GM21717 (cell line): ENCODE data around the gene ZNF519.
A peak's percentile ranks its signal among the peaks of the same experiment; 100 is the strongest.
"Not testable (repeated sequence)": the region's sequence is repeated elsewhere in the genome, so short reads cannot be mapped to it uniquely, and the experiment has no call there.

Source experiments
- ATAC-seq: cut with Tn5 transposase; IDR thresholded peaks from one replicate; pipeline ENCODE4 v1.9.1; 2021; ENCODE audit warnings: mild to moderate bottlenecking, moderate library complexity; ENCODE audit not compliant: unreplicated experiment

The ZNF519 gene

DNA sequence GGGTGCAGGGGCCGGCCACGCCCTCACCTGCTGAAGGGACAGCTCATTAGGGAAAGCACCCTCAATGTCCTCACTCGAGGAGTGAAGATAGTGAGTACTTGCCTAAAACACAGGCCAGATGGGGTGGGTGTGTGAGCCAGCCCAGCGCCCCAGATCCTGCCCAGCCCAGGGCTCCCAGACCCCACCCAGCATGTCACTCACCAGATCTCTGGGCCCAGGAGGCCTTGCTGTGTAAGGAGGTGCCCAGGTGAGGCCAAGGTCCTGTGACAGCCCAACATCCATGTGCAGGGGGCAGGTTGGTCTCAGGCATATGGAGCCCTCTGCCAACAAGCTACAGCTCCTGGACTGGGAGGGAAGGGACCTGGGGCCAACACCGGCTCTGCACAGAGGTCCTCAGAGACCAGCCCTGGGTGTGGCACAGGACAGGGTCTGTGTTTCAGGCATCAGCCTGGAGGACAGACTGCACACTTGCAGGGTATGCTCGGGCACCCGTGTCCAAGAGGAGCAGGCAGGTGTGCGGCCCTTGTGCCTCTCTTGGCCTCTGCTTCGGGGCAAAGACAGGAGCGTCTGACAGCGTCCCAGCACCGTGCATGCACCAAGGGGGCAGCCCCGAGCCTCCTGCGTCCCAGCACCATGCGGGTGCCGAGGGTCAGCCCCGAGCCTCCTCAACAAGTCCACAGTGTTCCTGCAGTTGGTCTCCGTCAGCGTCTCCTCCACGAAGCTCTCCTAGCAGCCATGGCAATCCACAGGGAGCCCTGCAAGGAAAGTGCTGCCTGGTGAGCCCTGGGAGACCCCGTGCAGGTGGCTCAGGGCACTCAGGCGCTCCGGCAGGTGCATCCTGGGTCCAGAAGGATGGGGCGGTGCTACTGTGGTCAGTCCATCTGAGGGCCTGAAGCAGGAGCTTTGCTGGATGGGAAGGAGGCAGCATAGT lies 16.0 kb upstream of the ZNF519 start:
- ATAC-seq, result not testable (repeated sequence)

DNA sequence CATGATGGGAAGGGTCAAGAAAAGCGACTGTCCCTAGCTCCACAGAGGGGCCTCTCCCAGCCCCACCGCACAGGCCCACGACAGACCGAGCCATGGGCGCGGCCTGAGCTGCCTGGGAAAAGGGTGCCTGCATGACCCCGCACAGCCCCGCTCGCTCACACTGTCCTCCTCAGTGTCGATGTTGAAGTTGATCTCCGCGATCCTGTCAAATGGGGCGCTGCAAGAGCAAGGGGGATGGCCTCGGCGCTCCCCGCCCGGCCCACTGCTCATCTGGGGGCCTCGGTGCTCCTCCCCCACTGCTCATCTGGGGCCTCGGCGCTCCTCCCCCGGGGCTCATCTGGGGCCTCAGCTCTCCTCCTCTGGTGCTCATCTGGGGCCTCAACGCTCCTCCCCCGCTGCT lies 14.5 kb upstream of the ZNF519 start:
- not testable (repeated sequence) for ATAC-seq

DNA sequence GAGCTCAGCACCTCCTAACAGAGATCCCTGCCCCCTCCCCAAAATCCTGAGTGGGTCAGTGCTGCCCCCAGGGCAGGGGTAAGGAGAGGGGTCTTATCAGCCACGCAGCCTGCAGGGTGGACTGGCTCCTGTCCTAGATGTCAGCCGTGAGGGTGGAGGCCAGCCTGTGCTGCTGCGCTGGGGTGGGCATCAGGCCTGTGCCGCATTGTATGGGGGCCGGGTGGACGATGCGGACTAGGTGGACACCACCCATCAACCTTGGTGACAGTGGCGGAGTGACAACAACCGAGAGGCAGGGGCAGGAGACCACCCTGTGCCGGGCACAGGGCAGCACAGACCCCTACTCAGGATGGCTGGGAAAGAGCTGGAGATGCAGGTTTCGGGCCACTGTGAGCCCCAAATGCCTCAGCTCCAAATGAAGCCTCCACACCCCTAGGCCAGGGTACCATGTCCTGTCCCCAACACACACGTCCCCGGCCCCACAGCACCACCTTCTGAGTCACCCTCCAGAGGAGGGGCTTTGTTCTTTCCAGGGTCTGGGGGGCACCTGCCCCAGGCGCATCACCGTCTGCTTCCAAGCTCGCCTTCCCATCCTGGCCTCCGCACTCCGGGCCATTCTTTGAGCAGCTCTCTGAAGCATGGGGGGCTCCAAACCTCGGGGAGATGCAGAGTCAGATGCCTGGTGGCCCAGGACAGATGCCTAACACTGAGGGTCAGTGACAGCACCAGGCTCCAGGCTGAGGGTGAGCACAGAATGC lies 13.5 kb upstream of the ZNF519 start:
- ATAC-seq, result not testable (repeated sequence)

DNA sequence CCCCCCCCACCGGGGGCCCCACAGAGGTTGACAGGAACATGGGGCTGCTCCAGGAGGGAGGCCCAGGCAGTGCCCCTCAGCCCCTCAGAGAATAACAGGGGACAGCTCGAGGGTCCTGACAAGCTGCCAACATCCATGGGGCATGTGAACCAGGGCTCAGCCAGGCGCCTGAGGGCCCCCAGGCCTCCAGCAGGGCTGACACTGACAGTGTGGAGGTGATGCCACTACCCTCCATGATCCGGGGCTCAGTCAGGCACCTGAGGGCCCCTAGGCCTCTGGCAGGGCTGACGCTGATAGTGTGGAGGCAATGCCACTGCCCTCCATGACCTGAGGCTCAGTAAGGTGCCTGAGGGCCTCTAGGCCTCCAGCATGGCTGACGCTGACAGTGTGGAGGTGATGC lies 12.8 kb upstream of the ZNF519 start:
- ATAC-seq, result not testable (repeated sequence)

DNA sequence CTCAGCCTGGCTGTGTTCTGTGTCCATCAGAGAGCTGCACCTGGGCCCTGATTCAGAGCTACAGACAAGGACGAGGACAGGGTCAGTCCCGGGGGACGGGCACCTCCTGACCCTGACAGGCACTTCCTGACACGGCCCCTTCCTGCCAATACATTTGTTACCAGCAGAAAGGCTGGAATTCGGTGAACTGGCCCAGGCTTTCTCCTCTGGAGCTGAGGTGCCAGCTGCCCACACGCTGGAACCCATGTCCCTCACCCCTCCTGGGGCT lies 12.3 kb upstream of the ZNF519 start:
- no peak for ATAC-seq

DNA sequence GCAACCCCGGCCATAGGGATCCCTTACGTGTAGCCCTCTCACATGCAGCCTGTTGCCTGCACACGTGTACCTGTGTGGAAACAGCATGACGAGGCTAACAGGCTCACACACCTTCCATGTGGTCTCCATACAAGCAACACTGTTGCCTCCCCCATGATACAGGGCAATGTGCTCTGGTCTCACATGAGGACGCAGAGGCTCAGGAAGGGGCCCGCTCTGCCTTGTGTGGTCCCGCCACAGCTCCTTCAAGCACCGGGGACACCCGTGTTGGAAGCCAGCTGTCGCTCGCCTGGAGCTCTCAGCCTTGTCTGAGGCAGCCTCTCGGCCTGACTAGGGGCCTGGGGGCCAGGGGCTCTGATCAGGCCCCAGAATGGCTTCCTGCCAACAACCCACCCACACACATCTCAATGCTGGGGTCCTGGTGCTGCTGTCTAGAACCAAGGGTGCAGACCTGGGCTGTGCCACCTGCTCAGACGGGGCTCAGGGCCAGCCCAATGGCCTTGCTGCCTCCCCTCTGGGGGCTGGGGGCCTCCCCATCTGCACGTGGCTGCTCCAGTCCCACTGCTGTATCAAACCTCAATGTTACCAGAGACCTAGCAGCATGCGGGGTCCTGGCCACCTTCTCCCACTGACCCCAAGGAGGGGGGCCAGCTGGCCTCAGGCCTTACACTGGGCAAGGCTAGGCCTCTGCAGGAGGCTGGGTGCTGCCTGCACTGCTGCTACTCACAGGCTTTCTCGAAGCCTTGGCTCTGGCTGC lies 11.8 kb upstream of the ZNF519 start:
- not testable (repeated sequence) for ATAC-seq

DNA sequence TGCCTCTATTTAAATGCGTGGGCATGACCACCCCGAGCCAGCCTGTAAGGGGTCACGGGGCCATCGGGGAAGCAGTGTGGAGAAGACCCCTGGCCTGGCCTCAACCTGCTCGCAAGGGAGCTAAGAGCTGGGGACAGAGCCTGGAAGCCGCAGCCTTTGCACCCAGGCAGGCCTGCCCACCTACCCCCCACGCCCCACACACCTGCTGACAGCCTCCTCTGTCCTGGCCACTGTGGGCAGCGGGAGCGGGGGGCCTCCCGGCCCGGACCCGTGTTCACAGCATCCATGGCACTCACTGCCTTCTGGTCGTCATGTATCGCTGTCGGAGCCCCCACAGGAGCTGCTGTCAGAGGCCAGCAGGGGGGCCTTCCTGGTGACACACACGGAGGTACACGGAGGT lies 11.2 kb upstream of the ZNF519 start:
- ATAC-seq, result not testable (repeated sequence)

DNA sequence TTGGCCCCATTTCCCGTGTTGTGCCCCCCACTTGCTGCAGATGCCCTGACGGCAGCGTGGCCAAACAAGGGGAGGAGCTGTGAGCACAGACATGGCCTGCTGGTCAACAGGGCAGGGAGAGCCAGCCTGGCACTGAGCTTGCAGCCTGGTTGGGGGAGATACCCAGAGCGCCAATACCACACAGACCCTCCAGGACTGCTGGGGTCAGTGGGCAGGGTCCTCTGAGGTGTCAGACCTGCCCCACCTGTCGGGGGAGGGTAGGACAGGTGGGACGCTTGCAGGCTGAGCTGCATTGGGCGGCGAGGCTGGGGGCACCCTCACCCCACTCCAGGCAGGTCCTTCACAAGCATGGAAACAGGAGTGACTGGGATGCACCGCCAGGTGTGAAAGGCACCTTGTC lies 9.9 kb upstream of the ZNF519 start:
- not testable (repeated sequence) for ATAC-seq

DNA sequence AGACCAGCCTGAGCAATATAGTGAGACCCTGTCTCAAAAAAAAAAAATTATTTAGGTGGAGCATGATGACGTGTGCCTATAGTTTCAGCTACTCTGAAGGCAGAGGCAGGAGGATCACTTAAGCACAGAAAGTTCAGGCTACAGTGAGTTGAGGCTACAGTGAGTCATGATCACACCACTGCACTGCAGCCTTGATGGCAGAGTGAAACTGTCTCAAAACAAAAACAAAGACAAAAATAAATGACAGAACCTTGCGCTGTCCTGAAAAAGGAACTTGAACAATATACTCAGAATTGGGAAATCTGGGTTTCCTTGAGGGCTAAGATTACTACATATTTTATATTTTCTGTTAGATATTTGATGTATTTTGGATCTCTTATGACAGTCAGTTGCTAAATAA lies 7.3 kb upstream of the ZNF519 start:
- not testable (repeated sequence) for ATAC-seq

DNA sequence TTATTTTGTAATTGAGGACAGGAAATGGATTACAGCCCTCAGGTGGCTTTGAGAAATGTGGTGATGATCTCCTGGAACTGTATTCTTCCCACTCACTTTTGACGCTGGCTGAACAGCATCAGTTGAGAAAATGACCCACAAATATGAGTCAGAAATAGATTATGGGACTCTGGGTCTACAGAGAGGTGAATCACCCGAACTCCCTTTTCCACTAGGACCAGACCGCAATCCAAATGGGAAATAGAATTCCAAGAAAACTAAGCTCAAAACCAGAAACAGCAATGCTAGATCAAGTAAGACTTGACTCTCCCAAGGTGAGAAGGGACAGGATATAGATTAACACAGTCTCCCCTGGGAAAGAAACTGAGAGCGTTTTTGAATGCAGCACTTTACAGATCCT lies 5.7 kb upstream of the ZNF519 start:
- ATAC-seq, result not testable (repeated sequence)

DNA sequence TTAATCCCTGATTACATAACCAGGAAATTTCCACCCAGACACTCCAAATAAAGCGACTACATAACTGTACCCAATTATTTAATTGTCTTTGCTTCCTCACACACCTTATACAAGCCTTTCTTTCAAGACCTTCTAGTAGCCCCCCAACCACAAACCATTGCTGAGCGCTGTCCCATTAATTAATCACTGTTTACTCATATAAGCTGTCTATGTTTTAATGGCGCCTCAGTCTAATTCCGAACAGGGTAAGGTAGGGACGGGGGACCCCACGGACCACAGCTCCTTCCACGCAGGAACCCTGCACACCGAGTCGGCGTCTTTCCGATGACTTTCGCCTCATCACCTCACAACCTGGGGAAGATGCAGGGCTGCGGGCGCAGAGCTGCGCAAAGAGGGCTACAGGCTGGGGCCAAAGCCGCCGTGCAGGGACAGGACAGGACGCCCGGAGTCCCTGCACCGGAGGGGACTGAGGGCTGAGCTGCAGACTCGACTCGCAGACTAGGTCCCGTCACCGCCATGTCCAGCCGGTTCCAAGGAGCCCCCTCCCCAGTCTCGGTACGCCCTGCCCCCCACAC lies 452 bp downstream of the ZNF519 start:
- ATAC-seq, result peak; percentile 19

DNA sequence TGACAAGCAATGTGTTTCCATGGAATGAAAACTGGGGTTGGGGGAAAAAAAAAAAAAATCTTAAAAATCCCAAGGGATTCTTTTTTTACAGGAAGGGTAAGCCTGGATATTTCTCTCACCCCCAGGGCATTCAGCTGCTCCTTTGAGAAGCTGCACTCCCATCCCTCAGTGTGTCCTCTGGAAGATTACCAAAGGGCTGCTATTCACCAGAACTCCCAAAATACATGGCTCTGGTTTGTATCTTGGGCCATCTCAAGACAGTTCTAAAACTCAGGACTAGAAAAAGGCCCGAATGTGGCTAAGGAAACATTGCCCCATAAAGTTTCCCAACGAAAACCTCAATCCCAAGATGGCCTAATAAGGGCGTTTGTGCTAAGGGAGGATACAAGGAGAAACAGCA lies 1.4 kb downstream of the ZNF519 start:
- not testable (repeated sequence) for ATAC-seq

DNA sequence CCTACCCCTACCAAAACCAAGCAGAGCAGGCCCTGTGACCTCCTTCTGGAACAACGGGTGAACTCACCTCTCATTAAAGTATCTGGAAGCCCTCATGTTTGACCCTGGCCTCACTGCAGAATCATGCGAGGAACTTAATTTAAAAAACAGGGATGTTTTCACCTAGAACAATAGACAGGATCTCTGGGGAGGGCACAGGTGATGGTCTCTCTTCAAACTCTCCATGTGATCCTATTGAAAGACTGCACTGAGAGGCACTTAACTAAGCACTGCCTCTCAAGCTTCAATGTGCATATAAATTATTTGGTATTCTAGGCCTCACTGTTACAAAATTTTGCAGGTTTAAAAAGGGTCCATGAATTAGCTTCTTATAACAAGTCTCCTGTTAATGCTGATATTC lies 7.5 kb downstream of the ZNF519 start:
- no peak for ATAC-seq

DNA sequence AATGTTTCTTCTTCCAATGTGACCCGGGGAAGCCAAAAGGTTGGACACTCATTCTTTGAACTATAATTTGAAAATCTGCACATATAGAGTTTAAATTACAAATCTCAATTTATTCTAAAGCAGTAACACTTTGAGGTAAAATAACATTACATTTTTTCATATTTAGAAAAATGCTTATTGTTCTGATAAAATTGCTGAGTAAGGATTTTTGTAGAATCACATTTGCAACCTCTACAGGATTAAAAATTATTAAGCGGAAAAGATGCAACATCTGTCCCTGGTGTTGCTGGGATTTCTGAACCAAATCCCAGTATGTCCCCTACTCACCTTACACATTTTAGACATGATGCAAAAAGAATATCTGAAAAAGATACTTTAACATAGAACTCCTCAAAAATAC lies 10.1 kb downstream of the ZNF519 start:
- ATAC-seq, result no peak

DNA sequence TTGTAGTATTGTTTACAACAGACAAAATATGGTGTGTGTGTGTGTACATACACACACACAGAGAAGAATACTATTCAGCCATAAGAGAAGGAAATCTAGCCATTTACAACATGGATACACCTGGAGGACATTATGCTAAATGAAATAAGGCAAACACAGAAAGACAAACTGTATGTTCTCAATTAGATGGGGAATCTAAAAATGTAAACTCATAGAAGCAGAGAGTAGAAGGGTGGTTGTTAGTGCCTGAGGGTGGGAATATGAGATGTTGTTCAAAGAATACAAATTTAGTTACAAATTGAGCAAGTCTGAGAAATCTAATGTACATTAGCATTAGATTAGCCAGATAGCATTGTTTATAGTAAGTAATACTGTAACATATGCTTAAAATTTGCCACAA lies 11.3 kb downstream of the ZNF519 start:
- ATAC-seq, result no peak

DNA sequence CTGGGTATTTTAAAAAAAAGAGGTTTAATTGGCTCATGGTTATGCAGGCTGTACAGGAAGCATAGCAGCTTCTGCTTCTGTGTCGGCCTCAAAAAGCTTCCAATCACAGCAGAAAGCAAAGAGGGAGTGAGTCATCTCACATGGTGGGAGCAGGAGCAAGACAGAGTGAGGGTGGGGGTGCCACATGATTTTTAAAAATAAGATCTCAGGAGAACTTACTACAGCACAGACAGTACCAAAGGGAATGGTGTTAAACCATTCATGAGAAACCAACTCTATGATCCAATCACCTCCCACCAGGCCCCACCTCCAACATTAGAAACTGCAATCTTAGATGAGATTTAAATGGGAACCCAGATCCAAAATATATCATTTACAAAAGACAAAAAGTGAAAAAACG lies 14.6 kb downstream of the ZNF519 start:
- ATAC-seq, result no peak

DNA sequence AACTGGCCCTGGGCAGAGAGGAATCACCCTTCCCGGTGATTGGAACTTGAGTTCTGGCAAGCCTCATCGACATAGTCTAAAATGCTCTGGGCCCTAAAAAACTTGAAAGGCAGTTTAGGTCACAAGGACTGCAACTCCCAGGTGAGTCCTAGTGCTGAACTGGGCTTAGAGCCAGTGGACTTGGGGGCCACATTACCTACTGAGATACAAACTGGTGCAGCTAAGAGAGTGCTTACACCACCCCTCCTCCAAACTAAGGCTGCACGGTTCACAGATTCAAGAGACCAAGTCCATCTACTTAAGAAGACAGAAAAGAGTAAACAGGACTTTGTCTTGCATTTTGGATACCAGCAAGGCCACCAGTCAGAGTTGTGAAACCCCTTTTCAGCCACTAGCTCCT lies 25.3 kb downstream of the ZNF519 start:
- no peak for ATAC-seq

DNA sequence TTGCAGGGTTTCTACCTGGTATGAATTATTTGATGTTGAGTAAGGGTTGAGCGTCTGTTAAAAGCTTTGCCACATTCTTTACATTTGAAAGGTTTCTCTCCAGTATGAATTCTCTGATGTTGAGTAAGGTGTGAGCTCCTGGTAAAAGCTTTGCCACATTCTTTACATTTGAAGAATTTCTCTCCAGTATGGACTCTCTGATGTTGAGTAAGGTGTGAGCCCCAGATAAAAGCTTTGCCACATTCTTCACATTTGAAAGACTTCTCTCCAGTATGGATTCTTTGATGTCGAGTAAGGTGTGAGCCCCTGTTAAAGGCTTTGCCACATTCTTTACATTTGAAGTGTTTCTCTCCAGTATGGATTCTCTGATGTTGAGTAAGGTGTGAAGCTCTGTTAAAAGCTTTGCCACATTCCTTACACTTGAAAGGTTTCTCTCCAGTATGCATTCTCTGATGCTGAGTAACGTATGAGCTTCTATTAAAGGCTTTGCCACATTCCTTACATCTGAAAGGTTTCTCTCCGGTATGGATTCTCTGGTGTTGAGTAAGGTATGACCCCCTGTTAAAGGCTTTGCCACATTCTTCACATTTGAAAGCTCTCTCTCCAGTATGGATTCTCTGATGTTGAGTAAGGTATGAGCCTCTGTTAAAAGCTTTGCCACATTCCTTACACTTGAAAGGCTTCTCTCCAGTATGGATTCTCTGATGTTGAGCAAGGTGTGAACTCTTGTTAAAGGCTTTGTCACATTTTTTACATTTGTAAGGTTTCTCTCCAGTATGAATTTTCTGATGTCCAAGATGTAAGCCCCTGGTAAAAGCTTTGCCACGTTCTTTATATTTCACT lies 27.1 kb downstream of the ZNF519 start:
- ATAC-seq, result no peak

DNA sequence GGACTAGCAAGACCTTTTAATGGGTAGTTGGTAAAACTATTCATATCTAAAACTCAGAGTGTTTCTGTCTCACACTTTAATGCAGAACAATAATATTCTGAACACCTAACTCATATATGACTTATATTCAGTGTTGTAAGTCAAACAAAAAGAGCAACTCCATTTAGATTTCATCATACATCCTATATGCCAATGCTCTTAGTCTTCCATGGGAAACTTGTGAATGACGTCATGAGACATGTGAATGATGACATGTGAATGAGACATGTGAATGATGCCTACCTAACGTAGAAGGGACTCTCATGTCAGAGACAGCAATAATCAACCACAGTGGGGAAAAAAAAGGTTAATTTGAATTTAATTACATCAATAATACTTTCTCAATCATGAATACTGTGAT lies 28.0 kb downstream of the ZNF519 start:
- ATAC-seq, result no peak
